Endodermal cell (in vitro differentiated cells): Measurements from ENCODE around the gene HDAC4. TPM values are rescaled to one million over a fixed set of nuclear protein-coding genes. Genes with fewer than 3 reads are reported as not detected.

Experiments used
- DNase-seq: peaks from one replicate; pipeline ENCODE4 v3.0.0-alpha.2; 2017
- H3K27ac ChIP-seq: 2 replicates; pipeline ENCODE4 v1.5.1; 2013; ENCODE audit warnings: mild to moderate bottlenecking, low read depth, low read length, moderate library complexity
- H3K27me3 ChIP-seq: 2 replicates; pipeline ENCODE4 v1.6.1; 2013; ENCODE audit warnings: mild to moderate bottlenecking, low read length, moderate library complexity; ENCODE audit not compliant: insufficient read depth, control insufficient read depth, poor library complexity, severe bottlenecking
- H3K36me3 ChIP-seq: 2 replicates; pipeline ENCODE4 v1.7.0; 2013; ENCODE audit warnings: mild to moderate bottlenecking, low read length, moderate library complexity; ENCODE audit not compliant: control insufficient read depth, insufficient read depth
- H3K4me1 ChIP-seq: one replicate; pipeline ENCODE4 v1.7.0; 2013; ENCODE audit warnings: low read length; ENCODE audit not compliant: control insufficient read depth, insufficient read depth
- H3K4me3 ChIP-seq: 2 replicates; pipeline ENCODE4 v1.5.1; 2013; ENCODE audit warnings: mild to moderate bottlenecking, low read length, moderate library complexity
- H3K9ac ChIP-seq: 2 replicates; pipeline ENCODE4 v1.6.1; 2013; ENCODE audit warnings: mild to moderate bottlenecking, low read length, moderate library complexity; ENCODE audit not compliant: poor library complexity, severe bottlenecking; ENCODE audit errors: extremely low read depth
- H3K9me3 ChIP-seq: 2 replicates; pipeline ENCODE4 v1.6.1; 2013; ENCODE audit warnings: mild to moderate bottlenecking, low read length, moderate library complexity; ENCODE audit not compliant: control insufficient read depth
- H3K27ac Mint-ChIP-seq: 2 replicates; pipeline ENCODE4 v1.8.0; 2020; ENCODE audit warnings: mixed read lengths
- H3K27me3 Mint-ChIP-seq: 2 replicates; pipeline ENCODE4 v1.8.0; 2021; ENCODE audit warnings: mild to moderate bottlenecking, mixed read lengths; ENCODE audit not compliant: insufficient read depth
- H3K36me3 Mint-ChIP-seq: 2 replicates; pipeline ENCODE4 v1.8.0; 2020; ENCODE audit warnings: low read depth, mixed read lengths
- H3K4me1 Mint-ChIP-seq: 2 replicates; pipeline ENCODE4 v1.8.0; 2020; ENCODE audit warnings: mixed read lengths
- H3K4me3 Mint-ChIP-seq: 2 replicates; pipeline ENCODE4 v1.8.0; 2020; ENCODE audit warnings: mild to moderate bottlenecking, moderate library complexity, mixed read lengths
- H3K9me3 Mint-ChIP-seq: 2 replicates; pipeline ENCODE4 v1.8.0; 2020; ENCODE audit warnings: mild to moderate bottlenecking, mixed read lengths
- CTCF ChIP-seq: fragments of 200-600 bp; sonication (generic); conservative IDR thresholded peaks from 2 replicates; pipeline ENCODE4 v1.5.0; 2021; ENCODE audit warnings: antibody characterized with exemption, mild to moderate bottlenecking
- WGBS, 2 experiments: methylation state at CpG; one replicate each; pipeline versions ENCODE4 v1.1.5 to v1.1.7; 2013; ENCODE audit warnings: missing lambda C conversion rate in 2 of 2, mixed read lengths in 1 of 2; ENCODE audit not compliant: insufficient coverage in 1 of 2, insufficient read length in 1 of 2; 5-methylcytosine and 5-hydroxymethylcytosine counted together
- total RNA-seq, 2 donors: library from RNA; stranded (reverse); fragmentation: NEBNext Ultra II Directional in 1 of 2; extraction: Animal tissue kit (Norgen Biotek cat#: 25700) in 1 of 2; gene quantifications; 2 replicates in 1 of 2; 3 replicates in 1 of 2; pipeline ENCODE4 v1.2.1, GENCODE V29; 2021

HDAC4 gene
- total RNA-seq, 2 donors from 2014 or later, result 45.7 to 51.2 TPM

GRCh38 chr2:239096676-239097427, 304.0 kb downstream of the HDAC4 start:
- DNase-seq, result no peak
- 93 to 100% methylated on average over 15 to 24 of the region's 28 CpGs for WGBS, 2 experiments
- TF ChIP-seq CTCF, result no peak

GRCh38 chr2:239095460-239096081, 305.2 kb downstream of the HDAC4 start:
- H3K9me3 ChIP-seq, result no peaks in the 10 kb centered on the region
- H3K27ac ChIP-seq, result no peak overlapping the region
- no peak for DNase-seq
- no peak overlapping the region for H3K4me3 ChIP-seq
- no peaks in the 10 kb centered on the region for H3K27me3 ChIP-seq
- Mint-ChIP-seq H3K27ac (no peak overlapping the region), H3K36me3 (peaks cover 18% of the 10 kb centered on the region), H3K27me3 (no peaks in the 10 kb centered on the region), H3K4me3 (no peak overlapping the region), H3K4me1 (no peaks in the 10 kb centered on the region), H3K9me3 (no peaks in the 10 kb centered on the region)
- no peak overlapping the region for H3K9ac ChIP-seq
- H3K36me3 ChIP-seq, result no peaks in the 10 kb centered on the region
- WGBS, 2 experiments, result 92 to 95% methylated on average over 14 to 20 of the region's 20 CpGs
- no peak for TF ChIP-seq CTCF
- no peaks in the 10 kb centered on the region for H3K4me1 ChIP-seq

More at GRCh38 chr2:239096676-239097427, 304.0 kb downstream of the HDAC4 start:
- no peak overlapping the region for H3K4me3 Mint-ChIP-seq
- Histone ChIP-seq H3K9ac (no peak overlapping the region), H3K27me3 (no peaks in the 10 kb centered on the region), H3K27ac (peak overlapping the region; percentile 49), H3K9me3 (no peaks in the 10 kb centered on the region), H3K4me1 (no peaks in the 10 kb centered on the region), H3K4me3 (no peak overlapping the region), H3K36me3 (no peaks in the 10 kb centered on the region)
- peaks cover 20% of the 10 kb centered on the region for H3K36me3 Mint-ChIP-seq
- no peaks in the 10 kb centered on the region for H3K27me3 Mint-ChIP-seq
- no peaks in the 10 kb centered on the region for H3K9me3 Mint-ChIP-seq
- H3K27ac Mint-ChIP-seq, result no peak overlapping the region
- H3K4me1 Mint-ChIP-seq, result no peaks in the 10 kb centered on the region

DNA sequence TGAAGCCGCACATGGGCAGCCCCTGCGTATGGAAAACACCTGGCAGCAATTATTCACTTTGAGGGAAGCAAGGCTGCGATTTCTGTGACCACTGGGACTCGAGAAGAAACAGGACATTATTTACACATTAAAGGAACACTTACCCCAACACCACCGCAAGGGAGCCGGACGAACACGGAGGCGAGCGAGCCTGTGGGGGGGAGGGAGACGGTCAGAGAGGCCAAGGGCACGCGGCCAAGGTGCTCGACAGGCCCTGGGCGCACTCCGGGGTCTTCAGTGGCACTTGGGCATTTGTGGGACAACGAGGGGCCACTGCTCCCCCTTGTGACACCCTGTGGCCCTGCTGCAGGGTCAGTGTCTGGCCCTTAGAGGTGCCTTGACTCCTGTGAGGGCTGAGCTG, 306.0 kb downstream of the HDAC4 start:
- H3K9me3 ChIP-seq, result no peaks in the 10 kb centered on the region
- Mint-ChIP-seq H3K4me1 (no peaks in the 10 kb centered on the region), H3K4me3 (no peak overlapping the region), H3K36me3 (peaks cover 12% of the 10 kb centered on the region), H3K27me3 (no peaks in the 10 kb centered on the region), H3K9me3 (no peaks in the 10 kb centered on the region), H3K27ac (no peak overlapping the region)
- no peaks in the 10 kb centered on the region for H3K4me1 ChIP-seq
- WGBS, 2 experiments, result 95 to 96% methylated on average over 14 to 17 of the region's 17 CpGs
- peak; percentile 32 for TF ChIP-seq CTCF
- no peak overlapping the region for H3K27ac ChIP-seq
- H3K4me3 ChIP-seq, result no peak overlapping the region
- no peak overlapping the region for H3K9ac ChIP-seq
- H3K36me3 ChIP-seq, result no peaks in the 10 kb centered on the region
- H3K27me3 ChIP-seq, result no peaks in the 10 kb centered on the region
- DNase-seq, result no peak
